HL-60 (cell line): Measurements from ENCODE around the gene CSDE1.

Experiments
- CTCF ChIP-seq: IDR thresholded peaks from one replicate; pipeline ENCODE4 v1.5.1; 2011; ENCODE audit warnings: low read length, control low read depth, inconsistent platforms; ENCODE audit not compliant: insufficient read depth
- GABPA ChIP-seq: IDR thresholded peaks from 2 replicates; pipeline ENCODE4 v1.6.1; 2012; ENCODE audit warnings: low read depth
- POLR2AphosphoS5 ChIP-seq: IDR thresholded peaks from 2 replicates; pipeline ENCODE4 v1.6.1; 2012; ENCODE audit warnings: low read depth
- TF ChIP-seq, protein P1 (sequence below): IDR thresholded peaks from 2 replicates; pipeline ENCODE4 v1.6.1; 2012; ENCODE audit warnings: low read depth; ENCODE audit not compliant: insufficient replicate concordance

DNA sequence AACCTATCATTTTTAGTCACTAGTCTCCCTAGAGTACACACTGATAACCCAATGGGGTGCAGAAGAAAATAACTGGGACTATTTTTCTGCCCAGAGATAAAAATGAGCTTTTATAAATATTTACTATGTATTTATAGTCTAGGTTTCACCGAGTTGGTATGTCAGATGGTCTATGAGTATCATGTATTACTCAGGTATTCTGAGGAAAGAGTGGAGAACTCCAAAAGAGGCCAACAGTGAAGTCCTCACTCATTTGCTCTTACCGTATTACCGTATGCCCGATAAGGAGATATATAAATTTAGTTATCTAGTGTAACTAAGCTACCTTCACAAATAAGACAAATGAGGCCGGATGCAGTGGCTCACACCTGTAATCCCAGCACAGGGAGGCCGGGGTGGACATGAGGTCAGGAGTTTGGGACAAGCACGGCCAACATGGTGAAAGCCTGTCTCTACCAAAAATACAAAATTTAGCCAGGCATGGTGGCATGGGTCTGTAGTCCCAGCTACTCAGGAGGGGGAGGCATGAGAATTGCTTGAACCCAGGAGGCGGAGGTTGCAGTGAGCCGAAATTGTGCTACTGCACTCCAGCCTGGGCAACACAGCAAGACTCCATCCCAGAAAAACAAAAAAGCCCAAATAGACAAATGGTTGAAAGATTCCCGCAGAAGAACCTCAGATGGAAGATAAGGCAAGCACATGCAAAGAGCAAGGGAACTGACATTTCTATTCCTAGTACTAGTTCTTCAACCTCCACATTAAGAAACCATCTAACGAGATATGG is 15.6 kb downstream of the CSDE1 start:
- no peak for TF ChIP-seq CTCF
- TF ChIP-seq, protein P1, sequence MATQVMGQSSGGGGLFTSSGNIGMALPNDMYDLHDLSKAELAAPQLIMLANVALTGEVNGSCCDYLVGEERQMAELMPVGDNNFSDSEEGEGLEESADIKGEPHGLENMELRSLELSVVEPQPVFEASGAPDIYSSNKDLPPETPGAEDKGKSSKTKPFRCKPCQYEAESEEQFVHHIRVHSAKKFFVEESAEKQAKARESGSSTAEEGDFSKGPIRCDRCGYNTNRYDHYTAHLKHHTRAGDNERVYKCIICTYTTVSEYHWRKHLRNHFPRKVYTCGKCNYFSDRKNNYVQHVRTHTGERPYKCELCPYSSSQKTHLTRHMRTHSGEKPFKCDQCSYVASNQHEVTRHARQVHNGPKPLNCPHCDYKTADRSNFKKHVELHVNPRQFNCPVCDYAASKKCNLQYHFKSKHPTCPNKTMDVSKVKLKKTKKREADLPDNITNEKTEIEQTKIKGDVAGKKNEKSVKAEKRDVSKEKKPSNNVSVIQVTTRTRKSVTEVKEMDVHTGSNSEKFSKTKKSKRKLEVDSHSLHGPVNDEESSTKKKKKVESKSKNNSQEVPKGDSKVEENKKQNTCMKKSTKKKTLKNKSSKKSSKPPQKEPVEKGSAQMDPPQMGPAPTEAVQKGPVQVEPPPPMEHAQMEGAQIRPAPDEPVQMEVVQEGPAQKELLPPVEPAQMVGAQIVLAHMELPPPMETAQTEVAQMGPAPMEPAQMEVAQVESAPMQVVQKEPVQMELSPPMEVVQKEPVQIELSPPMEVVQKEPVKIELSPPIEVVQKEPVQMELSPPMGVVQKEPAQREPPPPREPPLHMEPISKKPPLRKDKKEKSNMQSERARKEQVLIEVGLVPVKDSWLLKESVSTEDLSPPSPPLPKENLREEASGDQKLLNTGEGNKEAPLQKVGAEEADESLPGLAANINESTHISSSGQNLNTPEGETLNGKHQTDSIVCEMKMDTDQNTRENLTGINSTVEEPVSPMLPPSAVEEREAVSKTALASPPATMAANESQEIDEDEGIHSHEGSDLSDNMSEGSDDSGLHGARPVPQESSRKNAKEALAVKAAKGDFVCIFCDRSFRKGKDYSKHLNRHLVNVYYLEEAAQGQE = no peak
- no peak for TF ChIP-seq POLR2AphosphoS5
- TF ChIP-seq GABPA = no peak
